ENCODE measurements around the gene TAF15.

Gene TAF15

DNA sequence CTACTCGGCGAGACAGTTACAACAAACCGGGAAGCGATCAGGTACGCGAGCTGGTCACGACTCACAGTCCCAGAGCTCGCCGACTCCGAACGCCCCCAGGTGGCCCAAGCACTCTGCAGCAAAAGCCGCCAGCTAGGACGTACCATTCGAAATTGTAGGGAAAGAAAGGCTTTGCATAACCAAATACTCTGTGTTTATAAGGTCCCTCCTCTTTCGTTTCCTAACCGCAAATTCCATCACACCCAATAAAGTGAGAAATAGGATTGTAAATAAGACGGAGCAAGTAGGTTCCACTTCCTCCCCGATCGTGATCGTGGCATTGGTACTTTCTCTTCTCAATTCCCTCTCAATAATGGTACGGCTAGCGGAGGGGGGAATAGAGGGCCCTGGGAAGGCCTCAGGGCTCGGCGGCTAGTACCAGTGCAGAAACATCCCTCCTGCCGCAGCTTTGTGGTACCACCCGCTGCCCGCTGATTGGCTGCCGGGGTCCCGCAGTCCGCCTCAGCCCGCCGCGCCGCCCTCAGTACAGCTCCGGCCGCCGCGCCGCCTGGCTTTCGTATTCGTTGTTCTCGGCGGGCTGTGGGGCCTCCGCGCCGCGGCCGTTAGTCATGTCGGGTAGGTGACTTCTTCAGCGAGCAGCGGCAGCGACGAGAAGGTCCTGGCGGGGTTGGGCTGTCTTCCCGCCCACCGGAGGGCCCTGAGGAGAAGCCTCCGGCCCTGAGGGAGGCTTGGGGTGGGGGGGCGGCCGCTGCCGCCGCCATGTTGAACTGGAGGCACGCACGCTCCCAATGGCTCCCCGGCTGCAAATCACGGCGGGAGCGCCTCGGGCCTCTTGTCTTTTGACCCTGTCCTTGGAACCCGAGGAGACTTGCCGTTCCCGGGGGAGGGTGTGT lies at the start of gene TAF15:
Gene TAF15 (plus strand): TSS at position 523 of the 893 bp plus-strand sequence. CDS start 86 bp downstream, at position 609.
- peak; percentile 97 for DNase-seq

GRCh38 chr17:35760587-35760986 lies 48.7 kb upstream of the TAF15 start, which contains the start of gene C17orf50:
TSS of gene C17orf50 (plus strand) at chr17:35760887. CDS start at chr17:35760942, 55 bp downstream.
- no peak for DNase-seq

GRCh38 chr17:35761601-35762000 lies 47.7 kb upstream of the TAF15 start:
- DNase-seq: no peak

- DNase-seq: no peak
These were observed 45.5 kb upstream of the TAF15 start for GRCh38 chr17:35763767-35764122.

- DNase-seq: peak; percentile 89
These were observed 44.9 kb upstream of the TAF15 start for GRCh38 chr17:35764123-35764991.

- DNase-seq: no peak
These were observed 44.1 kb upstream of the TAF15 start for GRCh38 chr17:35765086-35765710.

DNA sequence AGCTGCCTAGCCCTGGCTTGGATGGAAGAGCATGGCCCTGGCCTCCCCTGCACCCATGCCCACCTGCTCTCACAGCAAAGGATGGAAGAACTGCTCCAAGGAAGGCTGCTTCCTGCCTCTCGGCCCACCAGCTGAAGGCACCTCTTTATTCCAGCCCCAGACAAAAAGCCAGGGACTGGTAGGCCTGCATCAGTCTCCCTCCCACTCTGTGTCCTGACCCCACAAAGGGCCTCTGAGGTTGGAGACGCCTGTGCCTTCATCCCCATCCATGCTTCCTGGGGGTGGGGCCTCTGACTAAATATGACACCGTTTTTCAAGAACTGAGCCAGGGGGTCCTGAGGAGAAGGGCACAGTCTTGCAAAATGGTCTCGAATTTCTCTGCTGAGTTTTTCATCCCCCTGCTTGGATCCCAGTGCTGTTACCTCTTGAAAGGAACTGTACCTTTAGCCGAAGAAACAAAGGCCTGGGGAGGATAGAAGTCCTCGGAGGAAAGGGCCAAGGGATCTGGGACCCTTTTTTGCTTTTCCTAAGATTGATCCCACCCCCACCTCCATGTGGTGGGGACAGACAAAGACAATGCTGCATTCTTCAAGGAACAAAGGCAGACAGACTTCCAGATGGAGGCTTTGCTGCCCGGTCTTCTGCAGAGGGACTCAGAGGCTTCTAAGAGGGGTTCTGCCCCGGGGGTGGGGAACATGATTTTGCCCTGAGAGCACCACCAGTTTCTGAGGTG lies 43.4 kb upstream of the TAF15 start:
- no peak for DNase-seq

DNA sequence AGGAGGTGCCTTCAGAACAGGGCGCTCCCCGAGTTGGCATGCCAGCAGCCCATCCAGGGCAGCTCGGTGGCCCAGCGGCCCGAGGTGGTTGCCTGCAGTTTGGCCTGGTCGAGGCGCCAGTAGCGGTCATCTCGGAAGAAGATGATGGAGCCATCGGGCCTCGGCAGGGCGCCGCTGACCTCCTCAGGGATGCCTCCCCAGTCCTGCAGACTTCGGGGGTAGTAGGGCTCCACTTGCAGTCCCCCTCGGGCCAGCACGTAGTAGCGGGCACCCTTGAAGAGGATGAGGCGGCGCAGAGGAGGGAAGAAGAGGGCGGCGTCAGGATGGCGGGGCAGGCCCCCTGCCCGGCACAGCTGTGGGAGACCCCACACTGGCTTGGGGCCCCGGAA lies 42.8 kb upstream of the TAF15 start:
- DNase-seq: no peak

DNA sequence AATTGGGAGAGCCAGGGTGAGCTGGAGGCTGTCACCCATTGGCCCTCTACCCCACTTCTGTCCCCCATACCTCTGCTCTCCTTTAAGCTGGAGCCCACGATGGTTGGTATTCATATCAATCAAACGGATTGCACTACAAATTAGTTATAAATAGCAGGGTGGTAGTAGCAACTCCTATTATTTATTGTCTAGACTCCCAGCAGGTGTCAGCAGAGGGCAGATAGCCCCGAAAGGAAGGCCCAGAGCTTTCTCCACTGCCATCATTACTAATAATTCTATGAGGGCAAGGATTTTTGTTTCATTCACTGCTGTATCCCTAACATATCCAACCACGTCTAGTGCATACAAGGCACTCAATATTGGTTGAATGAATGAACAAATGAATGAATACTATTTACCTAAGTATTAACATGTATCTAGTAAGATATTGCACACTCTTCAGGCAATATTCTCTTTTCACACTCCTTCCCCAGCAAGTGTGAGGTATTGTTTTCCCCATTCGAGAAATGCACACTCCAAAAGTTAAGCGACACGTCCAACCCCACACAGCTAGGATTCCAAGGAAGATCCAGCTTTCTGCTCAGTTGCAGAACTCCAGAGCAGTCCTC lies 42.3 kb upstream of the TAF15 start:
- DNase-seq: no peak

- DNase-seq: no peak
These were observed 40.5 kb upstream of the TAF15 start for GRCh38 chr17:35768797-35769196.

DNA sequence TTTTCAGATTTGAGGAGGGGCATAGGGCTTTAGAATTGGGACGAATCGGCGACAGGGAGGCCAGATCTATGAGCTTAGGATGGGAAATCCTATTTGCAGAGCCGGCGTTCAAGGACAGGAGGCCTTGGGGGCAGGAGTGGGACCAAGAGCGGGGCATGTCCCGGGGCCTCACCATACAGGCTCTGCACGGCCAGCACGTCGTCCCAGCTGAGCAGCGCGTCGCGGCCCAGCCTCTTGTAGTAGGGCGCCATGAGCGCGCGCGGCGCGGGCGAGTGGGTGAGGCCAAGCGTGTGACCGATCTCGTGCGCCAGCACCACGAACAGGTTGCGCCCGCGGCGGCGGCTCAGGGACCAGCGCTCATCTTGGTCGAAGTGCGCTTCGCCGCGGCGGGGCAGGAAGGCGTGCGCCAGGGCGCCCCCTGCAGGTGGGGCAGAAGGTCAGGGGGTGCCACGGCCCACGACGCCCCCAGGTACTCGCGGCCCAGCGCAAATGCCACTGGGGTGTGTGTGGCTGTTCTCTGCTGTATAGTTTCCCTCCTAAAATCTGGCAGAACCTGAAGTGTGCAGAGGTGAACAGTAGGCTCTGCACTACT lies 39.3 kb upstream of the TAF15 start:
- DNase-seq: no peak

- no peak for DNase-seq
These were observed 36.2 kb upstream of the TAF15 start for GRCh38 chr17:35773129-35773528.

- DNase-seq: no peak
These were observed 35.4 kb upstream of the TAF15 start for GRCh38 chr17:35773679-35774425.

DNA sequence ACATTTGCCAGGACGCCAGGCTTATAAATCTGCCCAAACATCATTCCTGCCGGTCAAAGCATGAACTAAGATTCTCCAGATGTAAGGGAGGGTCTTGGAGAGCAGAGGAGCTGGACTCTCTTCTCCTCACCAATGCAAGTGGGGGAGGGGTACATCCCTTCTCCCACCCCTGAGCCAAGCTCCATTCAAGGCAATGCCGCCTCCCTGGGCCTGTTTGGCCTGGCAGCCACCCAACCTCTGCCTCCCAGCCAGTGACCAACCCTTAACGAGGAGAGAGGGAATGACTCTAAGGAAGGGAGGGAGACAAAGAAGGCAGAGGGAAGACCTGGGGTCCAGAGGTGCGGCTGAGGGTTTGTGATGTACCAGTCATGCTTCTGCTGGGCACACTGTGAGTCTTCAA lies 34.8 kb upstream of the TAF15 start:
- DNase-seq: no peak

DNA sequence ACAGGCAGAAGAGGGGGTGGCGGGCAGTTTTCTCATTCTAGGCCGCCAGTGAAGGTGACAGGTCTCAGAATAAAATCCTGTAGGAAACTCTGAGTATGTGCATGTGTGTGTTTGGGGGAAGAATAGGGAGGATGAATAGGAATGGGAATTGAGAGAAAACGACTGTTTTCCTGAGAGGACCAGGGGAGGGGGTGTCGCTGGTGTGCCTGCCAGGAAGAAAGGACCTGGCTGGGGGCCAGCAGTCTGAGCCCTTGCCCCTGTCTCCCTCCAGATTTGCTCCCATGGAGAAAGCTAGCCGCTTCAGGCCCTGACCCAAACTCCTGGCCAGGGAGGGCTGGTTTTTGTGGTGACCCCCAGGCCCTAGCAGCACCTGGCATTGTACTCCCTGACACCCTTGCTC lies 34.2 kb upstream of the TAF15 start:
- no peak for DNase-seq

GRCh38 chr17:35775583-35775982 lies 33.7 kb upstream of the TAF15 start:
- no peak for DNase-seq

GRCh38 chr17:35778641-35779196 lies 30.6 kb upstream of the TAF15 start:
- no peak for DNase-seq

GRCh38 chr17:35780950-35781349 lies 28.3 kb upstream of the TAF15 start:
- no peak for DNase-seq

GRCh38 chr17:35784895-35785294 lies 24.4 kb upstream of the TAF15 start:
- DNase-seq: no peak

GRCh38 chr17:35786941-35787432 lies 22.3 kb upstream of the TAF15 start:
- DNase-seq: no peak

Measured in CD4-positive, alpha-beta T cell treated with Interleukin-15 for 1 hour (primary cell).